SK-N-SH (cell line): ENCODE data around the gene MED27. TPM values are rescaled to one million over a fixed set of nuclear protein-coding genes. Genes with fewer than 3 reads are reported as not detected.

Source experiments
- CTCF ChIA-PET: fragments of 300-600, 350-600 bp; formaldehyde crosslinking; extraction: SDS; loops from one replicate; lab custom pipeline; 2021; lab: Yijun Ruan, JAX
- POLR2A ChIA-PET: fragments of 350-600 bp; sonication (Branson Sonifier 250); formaldehyde crosslinking; extraction: SDS; loops from one replicate; lab custom pipeline; 2020; ENCODE audit warnings: antibody characterized with exemption, inconsistent platforms; lab: Yijun Ruan, JAX
- DNase-seq: peaks from one replicate; pipeline ENCODE4 v3.0.0; 2012
- H2AFZ ChIP-seq: fragments of 200-600 bp; sonication (generic); 2 replicates; pipeline ENCODE4 v1.8.1; 2016; ENCODE audit warnings: antibody characterized with exemption, mild to moderate bottlenecking, low read depth
- H3F3A ChIP-seq: fragments of 200-600 bp; sonication (generic); replicated peaks from 2 replicates; pipeline ENCODE3; 2016; ENCODE audit warnings: antibody characterized with exemption, mild to moderate bottlenecking; ENCODE audit not compliant: insufficient read depth
- H3K27ac ChIP-seq, 2 experiments: fragments of 200-500 bp in 1 of 2; fragments of 200-600 bp in 1 of 2; sonication (Bioruptor generic) in 1 of 2; sonication (generic), shearing (Covaris generic) in 1 of 2; 2 replicates each; pipeline versions ENCODE4 v1.5.1 to v1.6.1; 2014 to 2016; ENCODE audit warnings: low read depth in 2 of 2, inconsistent platforms in 1 of 2, low read length in 1 of 2, mild to moderate bottlenecking in 1 of 2, mixed read lengths in 1 of 2
- H3K27me3 ChIP-seq: fragments of 200-600 bp; sonication (generic), shearing (Covaris generic); 2 replicates; pipeline ENCODE4 v1.6.1; 2016; ENCODE audit warnings: mixed run types; ENCODE audit not compliant: insufficient read depth
- H3K36me3 ChIP-seq, 2 experiments: fragments of 200-500 bp in 1 of 2; fragments of 200-600 bp in 1 of 2; sonication (Bioruptor generic) in 1 of 2; sonication (generic) in 1 of 2; replicated peaks in 1 of 2; 2 replicates each; pipeline versions ENCODE3 to v1.5.1; 2014 to 2016; ENCODE audit warnings: low read length in 1 of 2, mild to moderate bottlenecking in 1 of 2; ENCODE audit not compliant: insufficient read depth in 2 of 2, control insufficient read depth in 1 of 2
- H3K4me1 ChIP-seq, 2 experiments: fragments of 200-500 bp in 1 of 2; fragments of 200-600 bp in 1 of 2; sonication (Bioruptor generic) in 1 of 2; sonication (generic), shearing (Covaris generic) in 1 of 2; 2 replicates each; pipeline versions ENCODE4 v1.5.1 to v1.6.1; 2014 to 2016; ENCODE audit warnings: low read depth in 1 of 2, low read length in 1 of 2, mixed run types in 1 of 2; ENCODE audit not compliant: insufficient read depth in 2 of 2, control insufficient read depth in 1 of 2
- H3K4me2 ChIP-seq: fragments of 200-600 bp; sonication (generic), shearing (Covaris generic); 2 replicates; pipeline ENCODE4 v1.6.1; 2017; ENCODE audit warnings: mixed run types
- H3K4me3 ChIP-seq, 2 experiments: fragments of 200-500 bp in 1 of 2; fragments of 200-600 bp in 1 of 2; sonication (Bioruptor generic) in 1 of 2; sonication (generic), shearing (Covaris generic) in 1 of 2; 2 replicates each; pipeline versions ENCODE4 v1.5.1 to v1.8.1; 2014 to 2016; ENCODE audit warnings: low read depth in 2 of 2, inconsistent platforms in 1 of 2, low read length in 1 of 2, mild to moderate bottlenecking in 1 of 2, mixed read lengths in 1 of 2, moderate library complexity in 1 of 2
- H3K79me2 ChIP-seq: fragments of 200-600 bp; sonication (generic); 2 replicates; pipeline ENCODE4 v1.8.1; 2017; ENCODE audit warnings: mild to moderate bottlenecking; ENCODE audit not compliant: insufficient read depth
- H3K9ac ChIP-seq: fragments of 200-600 bp; sonication (generic); 2 replicates; pipeline ENCODE4 v1.6.1; 2017; ENCODE audit warnings: mixed run types
- H3K9me2 ChIP-seq: fragments of 200-600 bp; sonication (generic); 2 replicates; pipeline ENCODE4 v1.6.1; 2017; ENCODE audit warnings: mixed run types
- H3K9me3 ChIP-seq: fragments of 200-600 bp; sonication (generic); 2 replicates; pipeline ENCODE4 v1.6.1; 2017; ENCODE audit warnings: mixed run types, mild to moderate bottlenecking, moderate library complexity
- H4K20me1 ChIP-seq: fragments of 200-600 bp; sonication (generic); 2 replicates; pipeline ENCODE4 v1.6.1; 2017; ENCODE audit warnings: mild to moderate bottlenecking, mixed run types; ENCODE audit not compliant: insufficient read depth
- FOXJ3 ChIP-seq: sonication (generic); formaldehyde crosslinking; IDR thresholded peaks from 2 replicates; pipeline ENCODE4 v1.5.1; 2020; ENCODE audit warnings: mild to moderate bottlenecking, missing genetic modification reagents
- FOXM1 ChIP-seq: IDR thresholded peaks from 2 replicates; pipeline ENCODE4 v1.4.0; 2012; ENCODE audit warnings: low read depth, mild to moderate bottlenecking
- GABPA ChIP-seq: IDR thresholded peaks from 2 replicates; pipeline ENCODE4 v1.4.0; 2012; ENCODE audit warnings: low read depth, mild to moderate bottlenecking
- JUND ChIP-seq: IDR thresholded peaks from 2 replicates; pipeline ENCODE4 v1.4.0; 2012
- MXI1 ChIP-seq: IDR thresholded peaks from 2 replicates; pipeline ENCODE4 v1.6.1; 2012; ENCODE audit warnings: mild to moderate bottlenecking, low read depth, low read length, improper control_type of control experiment
- NRF1 ChIP-seq: IDR thresholded peaks from 2 replicates; pipeline ENCODE4 v1.6.1; 2012; ENCODE audit warnings: low read depth, mild to moderate bottlenecking, low read length
- RAD21 ChIP-seq: IDR thresholded peaks from 2 replicates; pipeline ENCODE4 v1.6.1; 2012; ENCODE audit warnings: mild to moderate bottlenecking, low read length
- RCOR1 ChIP-seq: fragments of 150-350 bp; IDR thresholded peaks from 2 replicates; pipeline ENCODE4 v1.6.1; 2017; ENCODE audit warnings: antibody characterized with exemption, low read length
- RFX5 ChIP-seq: IDR thresholded peaks from 2 replicates; pipeline ENCODE4 v1.6.1; 2012; ENCODE audit warnings: mild to moderate bottlenecking, improper control_type of control experiment, low read length
- SIN3A ChIP-seq: IDR thresholded peaks from 2 replicates; pipeline ENCODE4 v1.6.1; 2012; ENCODE audit warnings: low read depth, mild to moderate bottlenecking, low read length, moderate library complexity, borderline replicate concordance
- TAF1 ChIP-seq: IDR thresholded peaks from 2 replicates; pipeline ENCODE4 v1.6.1; 2012; ENCODE audit warnings: low read depth, mild to moderate bottlenecking, low read length, moderate library complexity, borderline replicate concordance
- TCF12 ChIP-seq: IDR thresholded peaks from 2 replicates; pipeline ENCODE4 v1.4.0; 2012
- YY1 ChIP-seq: IDR thresholded peaks from 2 replicates; pipeline ENCODE4 v1.4.0; 2012; ENCODE audit warnings: low read depth, mild to moderate bottlenecking
- WGBS: methylation state at CpG from one replicate; pipeline ENCODE4 v1.1.6; 2017; ENCODE audit warnings: low lambda C conversion rate; 5-methylcytosine and 5-hydroxymethylcytosine counted together
- polyA plus RNA-seq, 3 experiments: library from polyadenylated mRNA; depleted of rRNA; stranded (reverse); fragments of >200 nt; gene quantifications; 2 replicates each; pipeline ENCODE4 v1.2.3, GENCODE V29; 2012
- TF ChIP-seq, protein P1 (sequence below): fragments of 200-600 bp; sonication (generic); IDR thresholded peaks from 2 replicates; pipeline ENCODE4 v1.6.1; 2017; ENCODE audit warnings: antibody characterized with exemption, mild to moderate bottlenecking, moderate library complexity
- TF ChIP-seq, protein P2 (sequence below): IDR thresholded peaks from 2 replicates; pipeline ENCODE4; 2012
- TF ChIP-seq, protein P3 (sequence below): fragments of 150-350 bp; IDR thresholded peaks from 2 replicates; pipeline ENCODE4 v1.6.1; 2017; ENCODE audit warnings: antibody characterized with exemption, low read length, low read depth, borderline replicate concordance
- TF ChIP-seq, protein P4 (sequence below): IDR thresholded peaks from 2 replicates; pipeline ENCODE4 v1.4.0; 2012; ENCODE audit warnings: low read depth, borderline replicate concordance
- TF ChIP-seq, protein P5 (sequence below): IDR thresholded peaks from 2 replicates; pipeline ENCODE4 v1.4.0; 2012; ENCODE audit warnings: low read depth, borderline replicate concordance

The MED27 gene
- polyA plus RNA-seq, 1 of the 3 experiments (the other 2 are of a cell fraction): 35.0 TPM

DNA sequence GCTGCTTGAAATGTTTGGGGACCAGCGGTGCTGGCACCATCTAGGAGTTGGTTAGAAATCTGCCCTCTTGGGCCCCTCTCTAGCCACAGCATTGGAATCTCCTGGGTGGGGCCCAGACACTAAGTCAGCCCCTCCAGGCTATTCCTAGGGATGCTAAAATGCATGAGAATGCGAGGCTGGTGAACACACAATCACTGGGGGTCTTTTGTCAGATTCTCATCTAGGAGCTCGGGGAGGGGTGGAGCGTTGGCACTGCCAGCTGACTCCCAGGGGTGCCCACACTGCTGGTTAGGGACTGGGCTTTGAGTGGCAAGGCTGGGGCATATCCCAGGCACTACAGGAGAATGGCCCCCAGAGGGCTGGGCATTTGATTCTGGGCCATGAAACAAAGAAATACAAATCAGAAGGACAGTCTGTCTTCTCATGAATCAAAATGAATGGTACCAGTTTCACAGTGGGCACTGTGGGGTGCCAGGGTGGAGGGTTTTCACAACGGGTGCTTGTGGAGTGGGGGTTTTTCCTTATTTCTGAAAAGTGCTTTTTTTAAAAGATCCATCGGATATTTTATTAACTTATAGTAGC lies 212.0 kb downstream of the MED27 start:
- no peak for DNase-seq
- Histone ChIP-seq H3K9me3 (no peaks in the 10 kb centered on the region), H3K27ac (peak overlapping the region in 1 of 2 experiments; percentile 80; a peak in 1 of 4 replicates), H3K9me2 (no peaks in the 10 kb centered on the region), H3K4me1 (peaks cover 0 to 33% of the 10 kb centered on the region in 2 experiments; a peak in 2 of 4 replicates), H3K79me2 (no peaks in the 10 kb centered on the region), H3F3A (no peaks in the 10 kb centered on the region), H2AFZ (no peak overlapping the region), H3K36me3 (peaks cover 0 to under 1% of the 10 kb centered on the region in 2 experiments), H3K27me3 (no peaks in the 10 kb centered on the region), H4K20me1 (no peaks in the 10 kb centered on the region), H3K4me2 (no peak overlapping the region), H3K4me3 (no peak overlapping the region), H3K9ac (no peak overlapping the region)
- no peak for TF ChIP-seq SIN3A
- no peak for TF ChIP-seq JUND
- TF ChIP-seq TAF1: no peak
- CTCF ChIA-PET: interaction anchor here (0.6 to 6.1 kb wide), 10 partner anchors 9 to 1480 kb away, joined by 3 to 33 read pairs (median 4); partner anchors contain the start of genes MED22 and RPL7A
- WGBS: 92% methylated on average over 6 of the region's 6 CpGs
- POLR2A ChIA-PET: interaction anchor here (1.2 kb wide), 1 partner anchor 84 kb away, joined by 3 read pairs; no protein-coding TSS in a partner anchor

DNA sequence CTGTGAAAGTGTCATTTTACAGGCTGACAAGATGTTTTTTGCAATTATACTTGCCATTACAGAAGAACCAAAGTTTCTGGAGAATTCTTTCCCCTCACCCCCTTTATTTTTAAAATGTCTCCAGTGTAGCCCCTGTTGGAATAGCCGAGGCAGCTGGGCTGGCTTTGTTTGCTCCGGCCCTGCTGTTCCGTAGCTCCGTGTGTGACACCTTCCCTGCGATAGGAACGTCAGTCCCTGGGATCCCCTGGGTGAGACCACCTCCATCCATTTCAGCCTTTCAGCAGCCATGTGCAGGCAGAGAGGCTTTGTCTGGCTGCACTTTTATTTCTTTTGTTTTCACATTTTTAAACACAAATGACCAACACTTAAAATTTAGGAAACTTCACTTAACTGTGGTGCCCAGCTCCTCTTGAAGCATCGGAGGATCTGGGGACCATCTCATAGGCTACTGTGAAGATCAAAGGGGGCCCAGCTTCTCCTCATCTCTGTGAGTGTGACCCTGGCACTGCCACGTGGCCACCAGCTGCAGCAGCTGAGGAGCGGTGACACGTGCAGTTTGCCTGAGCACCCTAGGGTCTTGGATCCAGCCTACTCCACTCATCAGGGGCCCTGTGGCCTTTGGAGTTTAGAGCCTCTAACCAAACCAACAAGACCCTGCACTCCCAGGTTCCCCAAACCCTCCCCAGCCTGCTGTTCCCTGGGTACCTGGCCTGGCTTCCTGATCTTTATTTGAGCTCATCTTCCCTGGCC lies 214.0 kb downstream of the MED27 start:
- no peaks in the 10 kb centered on the region for H3K9me2 ChIP-seq
- POLR2A ChIA-PET: no interaction called here
- no peaks in the 10 kb centered on the region for H3K9me3 ChIP-seq
- DNase-seq: no peak
- H3K79me2 ChIP-seq: no peaks in the 10 kb centered on the region
- H2AFZ ChIP-seq: no peak overlapping the region
- no peak overlapping the region for H3K27ac ChIP-seq
- no peak overlapping the region for H3K4me2 ChIP-seq
- H3K4me1 ChIP-seq: peaks cover 0 to 33% of the 10 kb centered on the region in 2 experiments; a peak in 2 of 4 replicates
- 97% methylated on average over 10 of the region's 10 CpGs for WGBS
- peaks cover 0 to 10% of the 10 kb centered on the region in 2 experiments for H3K36me3 ChIP-seq
- H4K20me1 ChIP-seq: no peaks in the 10 kb centered on the region
- no peaks in the 10 kb centered on the region for H3F3A ChIP-seq
- H3K27me3 ChIP-seq: no peaks in the 10 kb centered on the region
- CTCF ChIA-PET: interaction anchor here (0.8 to 6.1 kb wide), 7 partner anchors 11 to 305 kb away, joined by 3 to 33 read pairs (median 3); no protein-coding TSS in a partner anchor
- H3K4me3 ChIP-seq: no peak overlapping the region
- no peak overlapping the region for H3K9ac ChIP-seq
- TF ChIP-seq RAD21 (no peak), FOXM1 (no peak), NRF1 (no peak), GABPA (no peak), MXI1 (no peak), JUND (no peak), SIN3A (no peak), RFX5 (no peak), FOXJ3 (CRISPR knock-in tag) (no peak), RCOR1 (no peak), YY1 (no peak), TCF12 (no peak), TAF1 (no peak)
- TF ChIP-seq, protein P1, sequence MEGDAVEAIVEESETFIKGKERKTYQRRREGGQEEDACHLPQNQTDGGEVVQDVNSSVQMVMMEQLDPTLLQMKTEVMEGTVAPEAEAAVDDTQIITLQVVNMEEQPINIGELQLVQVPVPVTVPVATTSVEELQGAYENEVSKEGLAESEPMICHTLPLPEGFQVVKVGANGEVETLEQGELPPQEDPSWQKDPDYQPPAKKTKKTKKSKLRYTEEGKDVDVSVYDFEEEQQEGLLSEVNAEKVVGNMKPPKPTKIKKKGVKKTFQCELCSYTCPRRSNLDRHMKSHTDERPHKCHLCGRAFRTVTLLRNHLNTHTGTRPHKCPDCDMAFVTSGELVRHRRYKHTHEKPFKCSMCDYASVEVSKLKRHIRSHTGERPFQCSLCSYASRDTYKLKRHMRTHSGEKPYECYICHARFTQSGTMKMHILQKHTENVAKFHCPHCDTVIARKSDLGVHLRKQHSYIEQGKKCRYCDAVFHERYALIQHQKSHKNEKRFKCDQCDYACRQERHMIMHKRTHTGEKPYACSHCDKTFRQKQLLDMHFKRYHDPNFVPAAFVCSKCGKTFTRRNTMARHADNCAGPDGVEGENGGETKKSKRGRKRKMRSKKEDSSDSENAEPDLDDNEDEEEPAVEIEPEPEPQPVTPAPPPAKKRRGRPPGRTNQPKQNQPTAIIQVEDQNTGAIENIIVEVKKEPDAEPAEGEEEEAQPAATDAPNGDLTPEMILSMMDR: no peak
- TF ChIP-seq, protein P2, sequence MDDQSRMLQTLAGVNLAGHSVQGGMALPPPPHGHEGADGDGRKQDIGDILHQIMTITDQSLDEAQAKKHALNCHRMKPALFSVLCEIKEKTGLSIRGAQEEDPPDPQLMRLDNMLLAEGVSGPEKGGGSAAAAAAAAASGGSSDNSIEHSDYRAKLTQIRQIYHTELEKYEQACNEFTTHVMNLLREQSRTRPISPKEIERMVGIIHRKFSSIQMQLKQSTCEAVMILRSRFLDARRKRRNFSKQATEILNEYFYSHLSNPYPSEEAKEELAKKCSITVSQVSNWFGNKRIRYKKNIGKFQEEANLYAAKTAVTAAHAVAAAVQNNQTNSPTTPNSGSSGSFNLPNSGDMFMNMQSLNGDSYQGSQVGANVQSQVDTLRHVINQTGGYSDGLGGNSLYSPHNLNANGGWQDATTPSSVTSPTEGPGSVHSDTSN: no peak
- TF ChIP-seq, protein P3, sequence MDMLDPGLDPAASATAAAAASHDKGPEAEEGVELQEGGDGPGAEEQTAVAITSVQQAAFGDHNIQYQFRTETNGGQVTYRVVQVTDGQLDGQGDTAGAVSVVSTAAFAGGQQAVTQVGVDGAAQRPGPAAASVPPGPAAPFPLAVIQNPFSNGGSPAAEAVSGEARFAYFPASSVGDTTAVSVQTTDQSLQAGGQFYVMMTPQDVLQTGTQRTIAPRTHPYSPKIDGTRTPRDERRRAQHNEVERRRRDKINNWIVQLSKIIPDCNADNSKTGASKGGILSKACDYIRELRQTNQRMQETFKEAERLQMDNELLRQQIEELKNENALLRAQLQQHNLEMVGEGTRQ: no peak
- TF ChIP-seq, protein P4, sequence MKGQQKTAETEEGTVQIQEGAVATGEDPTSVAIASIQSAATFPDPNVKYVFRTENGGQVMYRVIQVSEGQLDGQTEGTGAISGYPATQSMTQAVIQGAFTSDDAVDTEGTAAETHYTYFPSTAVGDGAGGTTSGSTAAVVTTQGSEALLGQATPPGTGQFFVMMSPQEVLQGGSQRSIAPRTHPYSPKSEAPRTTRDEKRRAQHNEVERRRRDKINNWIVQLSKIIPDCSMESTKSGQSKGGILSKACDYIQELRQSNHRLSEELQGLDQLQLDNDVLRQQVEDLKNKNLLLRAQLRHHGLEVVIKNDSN: no peak
- TF ChIP-seq, protein P5, sequence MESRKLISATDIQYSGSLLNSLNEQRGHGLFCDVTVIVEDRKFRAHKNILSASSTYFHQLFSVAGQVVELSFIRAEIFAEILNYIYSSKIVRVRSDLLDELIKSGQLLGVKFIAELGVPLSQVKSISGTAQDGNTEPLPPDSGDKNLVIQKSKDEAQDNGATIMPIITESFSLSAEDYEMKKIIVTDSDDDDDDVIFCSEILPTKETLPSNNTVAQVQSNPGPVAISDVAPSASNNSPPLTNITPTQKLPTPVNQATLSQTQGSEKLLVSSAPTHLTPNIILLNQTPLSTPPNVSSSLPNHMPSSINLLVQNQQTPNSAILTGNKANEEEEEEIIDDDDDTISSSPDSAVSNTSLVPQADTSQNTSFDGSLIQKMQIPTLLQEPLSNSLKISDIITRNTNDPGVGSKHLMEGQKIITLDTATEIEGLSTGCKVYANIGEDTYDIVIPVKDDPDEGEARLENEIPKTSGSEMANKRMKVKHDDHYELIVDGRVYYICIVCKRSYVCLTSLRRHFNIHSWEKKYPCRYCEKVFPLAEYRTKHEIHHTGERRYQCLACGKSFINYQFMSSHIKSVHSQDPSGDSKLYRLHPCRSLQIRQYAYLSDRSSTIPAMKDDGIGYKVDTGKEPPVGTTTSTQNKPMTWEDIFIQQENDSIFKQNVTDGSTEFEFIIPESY: no peak
